ENCODE results near the gene DDX23.

DNA sequence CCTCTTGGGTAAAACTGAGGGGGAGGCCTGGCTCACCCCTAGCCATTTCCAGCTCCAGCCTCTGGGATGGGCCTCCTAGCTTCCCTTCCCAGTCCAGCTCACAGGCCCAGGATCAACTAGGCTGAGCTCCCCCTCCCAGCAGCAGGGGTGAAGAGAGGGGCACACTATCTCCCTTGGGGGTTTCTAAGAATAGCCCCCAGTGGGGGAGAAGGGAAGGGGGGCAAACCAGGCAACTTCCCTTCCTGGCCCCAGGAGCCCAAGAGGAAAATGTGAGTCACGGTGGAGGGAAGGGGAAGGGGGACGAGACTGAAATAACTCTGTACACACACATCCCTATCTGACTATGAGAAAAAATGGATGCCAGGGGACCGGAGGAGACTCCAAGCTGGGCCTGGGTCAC is 72.1 kb downstream of the DDX23 start:
- no peak for TF ChIP-seq POLR2A (IDR thresholded peaks at IDR 0.05)
- TF ChIP-seq CTCF (IDR thresholded peaks at IDR 0.05): no peak
